T47D (cell line): Measurements from ENCODE around the gene CLCA2.

Experiments used
- DNase-seq, 2 experiments: peaks; one replicate each; pipeline versions ENCODE4 v3.0.0 to v3.0.0-alpha.2; 2011 to 2012; ENCODE audit warnings: low read depth in 1 of 2, low spot score in 1 of 2
- JUND ChIP-seq: IDR thresholded peaks from 2 replicates; pipeline ENCODE4 v1.6.1; 2012; ENCODE audit warnings: low read depth
- in situ Hi-C: cut with HindIII; loops from 2 replicates; pipeline ENCODE4 v1.10.0; 2016; ENCODE audit warnings: low sequenced_read_pairs, low pct_unique_long_range_greater_than_20kb

CLCA2 gene

DNA sequence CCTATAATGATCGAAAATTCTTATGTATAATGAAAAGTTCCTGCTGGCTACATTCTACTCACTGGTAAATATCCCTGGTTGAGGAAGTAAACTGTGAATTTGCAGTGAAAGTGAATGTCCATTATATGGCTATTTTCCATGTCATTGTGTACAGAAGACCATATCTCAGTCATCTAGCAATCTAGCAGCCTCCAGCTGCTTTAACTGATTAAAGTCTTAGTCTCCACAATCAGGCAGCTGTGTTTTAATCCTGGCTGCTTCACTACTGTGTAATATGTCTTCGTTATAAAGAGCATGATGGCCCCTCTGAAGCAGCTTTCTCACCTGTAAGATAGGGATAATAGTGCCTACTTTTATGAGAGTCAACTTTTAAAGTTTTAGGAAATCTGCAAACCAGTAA is 11.4 kb downstream of the CLCA2 start:
- DNase-seq, result no peak
- in situ Hi-C loops, result no loop called here
- no peak for TF ChIP-seq JUND

GRCh38 chr1:86436041-86436440 is 12.1 kb downstream of the CLCA2 start:
- in situ Hi-C loops, result no loop called here

GRCh38 chr1:86441581-86441980 is 17.6 kb downstream of the CLCA2 start:
- DNase-seq, result no peak
- in situ Hi-C loops, result no loop called here
- no peak for TF ChIP-seq JUND

More at GRCh38 chr1:86436041-86436440, 12.1 kb downstream of the CLCA2 start:
- no peak for TF ChIP-seq JUND
- no peak for DNase-seq

DNA sequence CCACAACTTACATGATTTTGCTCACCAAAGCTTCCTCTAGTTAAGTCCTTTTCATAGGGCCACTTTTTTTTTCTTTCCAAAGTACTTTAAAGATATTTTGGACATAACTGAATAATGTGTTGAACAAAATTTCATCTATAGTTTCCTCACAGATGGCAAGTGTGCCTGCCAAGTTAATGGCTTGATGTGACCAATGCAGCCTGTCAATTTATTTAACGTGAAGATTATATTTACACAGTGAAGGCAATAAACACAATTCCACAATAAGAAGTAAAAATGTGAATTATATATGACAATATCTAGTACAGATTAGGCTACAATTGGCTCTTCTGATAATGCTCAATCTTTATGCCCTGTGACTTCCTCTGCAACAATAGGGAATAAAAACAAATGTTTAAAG is 18.0 kb downstream of the CLCA2 start:
- TF ChIP-seq JUND, result no peak
- DNase-seq, result no peak
- in situ Hi-C loops, result no loop called here

DNA sequence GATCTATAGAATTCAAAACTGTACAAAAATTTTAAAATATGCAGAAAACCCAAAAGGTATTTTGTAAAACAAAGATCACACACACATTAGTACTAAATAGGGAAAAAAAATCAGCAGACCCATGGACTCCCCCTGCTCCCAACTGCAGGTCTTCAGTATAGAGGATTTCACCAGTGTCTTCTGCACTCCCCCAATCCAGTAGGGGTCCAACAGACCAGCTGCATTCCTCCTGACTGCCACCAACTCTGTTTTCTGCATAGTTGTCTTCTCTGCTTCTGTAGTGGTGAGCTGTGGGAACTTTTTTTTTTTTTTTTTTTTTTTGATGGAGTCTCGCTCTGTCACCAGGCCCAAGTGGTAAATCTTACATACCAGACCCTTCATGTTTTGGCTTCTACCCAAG is 21.9 kb downstream of the CLCA2 start:
- in situ Hi-C loops, result no loop called here
- TF ChIP-seq JUND, result no peak

GRCh38 chr1:86447198-86447790 is 23.3 kb downstream of the CLCA2 start:
- no peak for TF ChIP-seq JUND
- no peak for DNase-seq
- in situ Hi-C loops, result no loop called here

More for the DNA sequence above, 21.9 kb downstream of the CLCA2 start:
- no peak for DNase-seq

GRCh38 chr1:86448670-86449069 is 24.7 kb downstream of the CLCA2 start:
- no peak for TF ChIP-seq JUND
- DNase-seq, result no peak
- in situ Hi-C loops, result no loop called here

- no peak for TF ChIP-seq JUND
- DNase-seq, result no peak
- in situ Hi-C loops, result no loop called here
Measured at GRCh38 chr1:86449103-86449502, 25.1 kb downstream of the CLCA2 start.

- TF ChIP-seq JUND, result no peak
- no peak for DNase-seq
- in situ Hi-C loops, result no loop called here
Measured at GRCh38 chr1:86450847-86451246, 26.9 kb downstream of the CLCA2 start.

DNA sequence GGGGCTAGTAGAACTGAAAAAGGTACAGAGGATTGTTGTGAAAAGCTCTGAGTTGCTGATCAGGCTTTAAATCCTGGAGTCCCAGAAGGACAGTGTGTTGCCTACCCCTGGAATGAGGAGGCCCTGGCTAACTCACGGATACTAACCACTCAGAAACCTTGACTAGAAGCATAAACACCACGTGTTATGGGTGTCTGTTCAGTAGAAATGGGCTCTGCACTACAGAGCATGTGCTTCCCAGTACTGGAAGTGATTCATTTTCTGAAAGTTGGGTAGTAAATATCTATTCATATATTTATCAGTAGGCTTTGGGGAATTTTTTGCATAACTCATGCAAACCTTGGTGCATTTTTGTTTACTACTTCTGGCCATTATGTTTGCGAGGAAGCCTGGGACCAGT is 29.7 kb downstream of the CLCA2 start:
- in situ Hi-C loops, result no loop called here
- DNase-seq, result no peak
- no peak for TF ChIP-seq JUND

GRCh38 chr1:86455073-86455472 is 31.1 kb downstream of the CLCA2 start:
- DNase-seq, result no peak
- in situ Hi-C loops, result no loop called here
- TF ChIP-seq JUND, result no peak

GRCh38 chr1:86460998-86461397 is 37.0 kb downstream of the CLCA2 start:
- no peak for TF ChIP-seq JUND
- in situ Hi-C loops, result no loop called here
- DNase-seq, result no peak

- in situ Hi-C loops, result no loop called here
- no peak for DNase-seq
- TF ChIP-seq JUND, result no peak
Measured at GRCh38 chr1:86461482-86461881, 37.5 kb downstream of the CLCA2 start.

- in situ Hi-C loops, result no loop called here
- no peak for TF ChIP-seq JUND
- no peak for DNase-seq
Measured at GRCh38 chr1:86464819-86465218, 40.8 kb downstream of the CLCA2 start.
